GM06990 (cell line): ENCODE data around the gene TMIE.

Experiments
- DNase-seq: peaks from one replicate; pipeline ENCODE4 v3.0.0-alpha.2; 2011; ENCODE audit not compliant: insufficient read length; ENCODE audit errors: extremely low read depth
- H3K27me3 ChIP-seq: replicated peaks from 2 replicates; pipeline ENCODE4 v1.6.0; 2011; ENCODE audit warnings: low read length; ENCODE audit not compliant: control insufficient read depth, insufficient read depth
- H3K36me3 ChIP-seq: 2 replicates; pipeline ENCODE4 v1.5.1; 2011; ENCODE audit warnings: low read length; ENCODE audit not compliant: control insufficient read depth, insufficient read depth
- H3K4me3 ChIP-seq: replicated peaks from 2 replicates; pipeline ENCODE4 v1.5.1; 2011; ENCODE audit warnings: low read depth, mild to moderate bottlenecking, control low read depth, low read length
- TF ChIP-seq, protein P1 (sequence below): IDR thresholded peaks from 2 replicates; pipeline ENCODE4 v1.5.1; 2011; ENCODE audit warnings: low read length, control low read depth, mild to moderate bottlenecking, inconsistent platforms; ENCODE audit not compliant: insufficient read depth, poor library complexity, severe bottlenecking

The TMIE gene

GRCh38 chr3:46710229-46710628 lies 9.0 kb downstream of the TMIE start:
- Histone ChIP-seq H3K4me3 (no peak overlapping the region), H3K36me3 (no peaks in the 10 kb centered on the region), H3K27me3 (no peaks in the 10 kb centered on the region)
- no peak for DNase-seq
- TF ChIP-seq, protein P1, sequence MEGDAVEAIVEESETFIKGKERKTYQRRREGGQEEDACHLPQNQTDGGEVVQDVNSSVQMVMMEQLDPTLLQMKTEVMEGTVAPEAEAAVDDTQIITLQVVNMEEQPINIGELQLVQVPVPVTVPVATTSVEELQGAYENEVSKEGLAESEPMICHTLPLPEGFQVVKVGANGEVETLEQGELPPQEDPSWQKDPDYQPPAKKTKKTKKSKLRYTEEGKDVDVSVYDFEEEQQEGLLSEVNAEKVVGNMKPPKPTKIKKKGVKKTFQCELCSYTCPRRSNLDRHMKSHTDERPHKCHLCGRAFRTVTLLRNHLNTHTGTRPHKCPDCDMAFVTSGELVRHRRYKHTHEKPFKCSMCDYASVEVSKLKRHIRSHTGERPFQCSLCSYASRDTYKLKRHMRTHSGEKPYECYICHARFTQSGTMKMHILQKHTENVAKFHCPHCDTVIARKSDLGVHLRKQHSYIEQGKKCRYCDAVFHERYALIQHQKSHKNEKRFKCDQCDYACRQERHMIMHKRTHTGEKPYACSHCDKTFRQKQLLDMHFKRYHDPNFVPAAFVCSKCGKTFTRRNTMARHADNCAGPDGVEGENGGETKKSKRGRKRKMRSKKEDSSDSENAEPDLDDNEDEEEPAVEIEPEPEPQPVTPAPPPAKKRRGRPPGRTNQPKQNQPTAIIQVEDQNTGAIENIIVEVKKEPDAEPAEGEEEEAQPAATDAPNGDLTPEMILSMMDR, result no peak

- H3K27me3 ChIP-seq, result no peaks in the 10 kb centered on the region
- H3K36me3 ChIP-seq, result no peaks in the 10 kb centered on the region
- no peak for DNase-seq
- no peak overlapping the region for H3K4me3 ChIP-seq
- TF ChIP-seq, protein P1, result no peak
These were observed 9.6 kb downstream of the TMIE start for GRCh38 chr3:46710671-46711295.

DNA sequence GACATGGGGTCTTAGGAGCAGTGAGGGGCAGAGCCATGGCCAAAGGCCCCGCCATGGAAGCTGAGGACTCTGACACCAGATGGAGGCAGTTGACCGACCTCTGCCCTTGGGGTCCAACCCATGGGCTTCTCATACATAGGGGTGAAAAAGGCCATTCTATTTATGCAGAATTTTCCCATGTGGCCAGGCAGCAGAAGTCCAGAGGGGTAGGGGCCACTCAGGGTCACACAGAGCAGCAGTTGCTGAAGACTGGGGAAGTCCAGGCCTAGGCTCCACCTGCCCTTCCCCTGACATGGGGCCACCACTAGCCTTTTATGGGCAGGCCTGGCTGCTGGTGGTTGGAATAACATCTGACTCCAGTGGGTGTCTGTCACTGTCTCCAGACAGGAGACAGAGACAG lies 10.1 kb downstream of the TMIE start:
- Histone ChIP-seq H3K4me3 (no peak overlapping the region), H3K27me3 (no peaks in the 10 kb centered on the region), H3K36me3 (no peaks in the 10 kb centered on the region)
- no peak for DNase-seq
- TF ChIP-seq, protein P1, result no peak

- Histone ChIP-seq H3K4me3 (no peak overlapping the region), H3K27me3 (no peaks in the 10 kb centered on the region), H3K36me3 (no peaks in the 10 kb centered on the region)
- TF ChIP-seq, protein P1, result no peak
- no peak for DNase-seq
These were observed 10.6 kb downstream of the TMIE start for GRCh38 chr3:46711760-46712159.

DNA sequence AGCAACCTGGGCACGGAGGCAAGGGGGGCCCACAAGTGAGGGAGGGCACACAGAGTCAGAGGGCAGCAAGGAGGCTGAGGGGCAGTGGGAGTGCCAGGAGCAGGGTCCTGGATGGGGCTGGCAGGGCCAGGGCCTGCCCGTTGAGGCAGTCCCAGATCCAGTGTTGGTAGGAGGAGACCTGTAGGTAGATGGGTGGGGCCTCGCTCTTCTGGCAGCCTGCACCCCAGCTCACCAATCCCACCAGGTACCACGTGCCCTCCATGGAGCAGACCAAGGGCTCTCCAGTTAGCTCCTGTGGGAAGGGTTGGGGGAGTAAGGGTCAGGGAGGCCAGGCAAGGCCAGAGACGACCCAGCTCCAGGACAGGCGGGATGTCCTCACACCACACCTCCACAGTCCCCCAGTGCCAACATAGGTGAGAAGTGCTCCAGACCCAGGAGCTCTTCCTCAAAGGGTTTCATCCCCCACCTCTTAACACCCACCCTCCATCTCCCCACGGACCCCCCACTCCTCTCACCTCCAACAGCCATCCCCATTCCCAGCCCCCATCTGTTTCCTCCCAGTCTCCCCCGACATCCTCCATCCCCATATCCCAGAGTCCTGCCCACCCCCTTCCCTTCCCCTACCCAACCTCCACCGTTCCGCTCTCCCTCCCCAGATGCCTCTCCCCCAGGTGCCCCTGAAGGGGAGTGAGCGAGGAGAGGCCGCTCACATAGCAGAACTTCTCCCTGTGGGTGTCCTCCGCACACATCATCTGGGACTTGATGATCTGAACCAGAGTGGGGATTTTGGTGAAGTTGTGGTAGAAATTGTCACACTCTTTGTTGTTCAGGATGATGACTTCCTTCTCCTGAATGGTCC lies 11.2 kb downstream of the TMIE start:
- TF ChIP-seq, protein P1, result no peak
- Histone ChIP-seq H3K27me3 (no peaks in the 10 kb centered on the region), H3K36me3 (no peaks in the 10 kb centered on the region), H3K4me3 (no peak overlapping the region)
- no peak for DNase-seq
